ENCODE results near the gene DTNA.

DTNA gene

DNA sequence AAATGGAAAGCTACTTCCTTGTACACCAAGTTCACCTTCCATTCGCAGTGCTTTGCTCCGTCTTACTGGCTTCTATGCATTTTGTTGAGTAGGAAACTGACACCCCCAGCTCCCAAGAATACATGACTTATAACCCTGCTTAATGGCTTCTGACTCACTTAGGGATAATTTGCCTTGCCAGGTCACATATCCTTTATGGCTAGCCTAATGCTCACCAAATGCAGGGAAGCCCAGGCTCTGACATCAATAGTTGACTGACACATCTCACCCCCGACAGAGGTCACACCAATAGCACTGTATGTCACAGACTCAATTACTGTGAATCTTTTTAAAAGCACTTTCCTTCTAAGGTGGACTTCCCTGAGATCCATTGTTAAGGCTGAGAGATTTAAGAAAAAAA lies 147.2 kb downstream of the DTNA start:
- H3K4me3 ChIP-seq (ENCODE audit: severe bottlenecking), result no peak overlapping the region
- TF ChIP-seq, protein P1, sequence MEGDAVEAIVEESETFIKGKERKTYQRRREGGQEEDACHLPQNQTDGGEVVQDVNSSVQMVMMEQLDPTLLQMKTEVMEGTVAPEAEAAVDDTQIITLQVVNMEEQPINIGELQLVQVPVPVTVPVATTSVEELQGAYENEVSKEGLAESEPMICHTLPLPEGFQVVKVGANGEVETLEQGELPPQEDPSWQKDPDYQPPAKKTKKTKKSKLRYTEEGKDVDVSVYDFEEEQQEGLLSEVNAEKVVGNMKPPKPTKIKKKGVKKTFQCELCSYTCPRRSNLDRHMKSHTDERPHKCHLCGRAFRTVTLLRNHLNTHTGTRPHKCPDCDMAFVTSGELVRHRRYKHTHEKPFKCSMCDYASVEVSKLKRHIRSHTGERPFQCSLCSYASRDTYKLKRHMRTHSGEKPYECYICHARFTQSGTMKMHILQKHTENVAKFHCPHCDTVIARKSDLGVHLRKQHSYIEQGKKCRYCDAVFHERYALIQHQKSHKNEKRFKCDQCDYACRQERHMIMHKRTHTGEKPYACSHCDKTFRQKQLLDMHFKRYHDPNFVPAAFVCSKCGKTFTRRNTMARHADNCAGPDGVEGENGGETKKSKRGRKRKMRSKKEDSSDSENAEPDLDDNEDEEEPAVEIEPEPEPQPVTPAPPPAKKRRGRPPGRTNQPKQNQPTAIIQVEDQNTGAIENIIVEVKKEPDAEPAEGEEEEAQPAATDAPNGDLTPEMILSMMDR (IDR thresholded peaks at IDR 0.05; ENCODE audit: poor library complexity, severe bottlenecking), result no peak
- H3K27me3 ChIP-seq (ENCODE audit: insufficient read depth, poor library complexity, severe bottlenecking), result no peaks in the 10 kb centered on the region
- H3K36me3 ChIP-seq (ENCODE audit: low read depth), result no peaks in the 10 kb centered on the region
- H3K27ac ChIP-seq (ENCODE audit: poor library complexity, severe bottlenecking), result no peak overlapping the region
- no peaks in the 10 kb centered on the region for H3K4me1 ChIP-seq (ENCODE audit: insufficient read depth, poor library complexity, severe bottlenecking)
- no peak for ATAC-seq (ENCODE audit: low read depth)
- no peaks in the 10 kb centered on the region for H3K9me3 ChIP-seq (ENCODE audit: severe bottlenecking)
- DNase-seq (ENCODE audit: low spot score), result no peak

DNA sequence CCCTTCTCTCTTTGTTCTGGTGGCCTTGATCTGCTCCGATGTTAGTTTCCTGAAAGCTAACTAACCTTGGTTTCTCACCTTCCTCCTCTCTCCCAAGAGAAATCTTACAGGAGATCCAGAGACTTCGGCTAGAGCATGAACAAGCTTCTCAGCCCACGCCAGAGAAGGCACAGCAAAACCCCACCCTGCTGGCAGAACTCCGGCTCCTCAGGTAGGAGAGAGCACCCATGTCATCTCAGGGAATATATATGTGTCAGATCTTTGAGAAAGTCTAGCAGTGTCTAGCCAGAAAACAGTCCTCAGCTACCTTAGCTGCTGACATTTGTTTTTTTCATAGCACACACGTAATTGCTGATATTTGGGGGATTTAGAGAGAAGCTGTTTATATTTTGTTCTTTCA lies 148.1 kb downstream of the DTNA start:
- TF ChIP-seq, protein P1 (IDR thresholded peaks at IDR 0.05; ENCODE audit: poor library complexity, severe bottlenecking), result no peak
- Histone ChIP-seq H3K4me1 (ENCODE audit: insufficient read depth, poor library complexity, severe bottlenecking) (no peaks in the 10 kb centered on the region), H3K4me3 (ENCODE audit: severe bottlenecking) (no peak overlapping the region), H3K27me3 (ENCODE audit: insufficient read depth, poor library complexity, severe bottlenecking) (no peaks in the 10 kb centered on the region), H3K36me3 (ENCODE audit: low read depth) (no peaks in the 10 kb centered on the region), H3K9me3 (ENCODE audit: severe bottlenecking) (no peaks in the 10 kb centered on the region), H3K27ac (ENCODE audit: poor library complexity, severe bottlenecking) (no peak overlapping the region)
- ATAC-seq (ENCODE audit: low read depth) (no peak), DNase-seq (ENCODE audit: low spot score) (no peak)

DNA sequence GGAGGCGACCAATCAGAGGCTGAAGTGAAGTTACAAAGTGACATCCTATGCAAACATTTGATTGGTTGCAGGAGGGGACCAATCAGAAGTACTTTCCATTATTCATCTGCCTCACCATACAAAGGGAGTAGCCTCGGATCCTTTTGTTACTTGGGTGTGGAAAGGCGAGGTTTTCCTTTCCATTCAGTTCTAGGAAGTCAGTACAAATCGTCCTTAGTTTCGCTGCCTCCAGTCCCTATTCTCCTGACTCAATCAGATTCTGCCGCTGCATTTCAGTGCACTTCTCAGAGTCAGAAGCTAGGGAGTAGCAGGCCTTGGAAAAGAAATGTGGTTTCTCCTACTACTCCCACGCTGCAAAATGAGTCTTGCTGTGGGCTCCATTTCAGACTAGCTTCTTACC lies 149.4 kb downstream of the DTNA start:
- ATAC-seq (ENCODE audit: low read depth), result no peak
- TF ChIP-seq, protein P1 (IDR thresholded peaks at IDR 0.05; ENCODE audit: poor library complexity, severe bottlenecking), result no peak
- Histone ChIP-seq H3K4me3 (ENCODE audit: severe bottlenecking) (no peak overlapping the region), H3K27me3 (ENCODE audit: insufficient read depth, poor library complexity, severe bottlenecking) (no peaks in the 10 kb centered on the region), H3K36me3 (ENCODE audit: low read depth) (no peaks in the 10 kb centered on the region), H3K27ac (ENCODE audit: poor library complexity, severe bottlenecking) (no peak overlapping the region), H3K4me1 (ENCODE audit: insufficient read depth, poor library complexity, severe bottlenecking) (no peaks in the 10 kb centered on the region), H3K9me3 (ENCODE audit: severe bottlenecking) (no peaks in the 10 kb centered on the region)
- no peak for DNase-seq (ENCODE audit: low spot score)

DNA sequence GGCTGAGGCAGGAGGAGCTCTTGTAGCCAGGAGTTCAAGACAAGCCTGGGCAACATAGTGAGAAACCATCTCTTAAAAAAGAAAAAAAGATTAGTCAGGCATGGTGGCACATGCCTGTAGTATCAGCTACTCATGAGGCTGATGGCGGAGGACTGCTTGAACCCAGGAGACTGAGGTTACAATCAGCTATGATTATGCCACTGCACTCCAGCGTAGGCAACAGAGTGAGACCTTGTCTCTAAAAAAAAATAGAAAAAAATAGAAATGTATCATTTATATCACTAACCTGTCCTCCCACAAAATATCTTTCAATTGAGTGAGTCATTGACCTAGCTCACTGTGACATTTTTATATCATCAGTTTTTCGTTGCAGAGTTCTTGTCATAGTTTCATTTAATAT lies 152.5 kb downstream of the DTNA start:
- TF ChIP-seq, protein P1 (IDR thresholded peaks at IDR 0.05; ENCODE audit: poor library complexity, severe bottlenecking), result no peak
- H3K27ac ChIP-seq (ENCODE audit: poor library complexity, severe bottlenecking), result no peak overlapping the region
- H3K4me3 ChIP-seq (ENCODE audit: severe bottlenecking), result no peak overlapping the region
- H3K27me3 ChIP-seq (ENCODE audit: insufficient read depth, poor library complexity, severe bottlenecking), result no peaks in the 10 kb centered on the region
- H3K9me3 ChIP-seq (ENCODE audit: severe bottlenecking), result no peaks in the 10 kb centered on the region
- no peaks in the 10 kb centered on the region for H3K4me1 ChIP-seq (ENCODE audit: insufficient read depth, poor library complexity, severe bottlenecking)
- DNase-seq (ENCODE audit: low spot score) (no peak), ATAC-seq (ENCODE audit: low read depth) (no peak)
- H3K36me3 ChIP-seq (ENCODE audit: low read depth), result no peaks in the 10 kb centered on the region

DNA sequence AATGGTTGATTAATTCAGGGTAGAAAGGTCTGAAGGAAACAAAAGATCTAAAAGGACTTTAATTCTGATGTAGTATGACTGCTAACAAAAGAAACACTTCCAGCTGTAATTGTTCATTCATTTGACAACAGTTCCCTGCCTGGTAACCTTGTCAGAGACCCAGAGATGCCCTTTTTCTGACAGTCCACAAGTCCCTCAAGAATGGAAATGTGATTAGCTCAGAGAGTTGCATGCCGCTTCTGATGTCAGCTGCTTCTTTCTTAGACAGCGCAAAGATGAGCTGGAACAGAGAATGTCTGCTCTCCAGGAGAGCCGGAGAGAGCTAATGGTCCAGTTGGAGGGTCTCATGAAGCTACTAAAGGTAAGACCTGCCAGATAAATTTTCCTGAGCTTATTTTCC lies 153.6 kb downstream of the DTNA start:
- Histone ChIP-seq H3K27me3 (ENCODE audit: insufficient read depth, poor library complexity, severe bottlenecking) (no peaks in the 10 kb centered on the region), H3K4me1 (ENCODE audit: insufficient read depth, poor library complexity, severe bottlenecking) (no peaks in the 10 kb centered on the region), H3K27ac (ENCODE audit: poor library complexity, severe bottlenecking) (no peak overlapping the region), H3K9me3 (ENCODE audit: severe bottlenecking) (no peaks in the 10 kb centered on the region), H3K36me3 (ENCODE audit: low read depth) (no peaks in the 10 kb centered on the region), H3K4me3 (ENCODE audit: severe bottlenecking) (no peak overlapping the region)
- ATAC-seq (ENCODE audit: low read depth), result no peak
- DNase-seq (ENCODE audit: low spot score), result no peak
- TF ChIP-seq, protein P1 (IDR thresholded peaks at IDR 0.05; ENCODE audit: poor library complexity, severe bottlenecking), result no peak
